Pancreas (tissue), 10 donors: ENCODE measurements around the gene CYP1A1. TPM values are rescaled to one million over a fixed set of nuclear protein-coding genes. Genes with fewer than 3 reads are reported as not detected.
"Not testable (repeated sequence)": the region's sequence is repeated elsewhere in the genome, so short reads cannot be mapped to it uniquely, and the experiment has no call there.

Source experiments
- ATAC-seq, 4 donors: fragments of 200-7000 bp; cut with Tn5 transposase; one replicate each; pipeline versions ENCODE4 v1.8.0 to v1.9.1; 2020; ENCODE audit warnings: mild to moderate bottlenecking in 4 of 4, moderate library complexity in 4 of 4
- DNase-seq, 6 donors: peaks; one replicate each; pipeline ENCODE4 v3.0.0-alpha.2; 2020
- FAIRE-seq: peaks from 2 replicates; lab custom pipeline; 2012; peaks lifted over from hg19 to GRCh38; lab: Jason Lieb, UNC
- H3K27ac ChIP-seq, 4 donors: fragments of 200-600 bp; sonication (generic); 1 replicate in 3 of 4; 2 replicates in 1 of 4; pipeline versions ENCODE4 v1.5.0 to v1.8.0; 2020
- H3K27me3 ChIP-seq, 4 donors: fragments of 200-600 bp; one replicate each; pipeline ENCODE4 v1.8.0; 2021
- H3K36me3 ChIP-seq, 3 donors: fragments of 200-600 bp; sonication (generic) in 1 of 3; one replicate each; pipeline versions ENCODE4 v1.5.0 to v1.8.0; 2020 to 2021
- H3K4me1 ChIP-seq, 3 donors: fragments of 200-600 bp; one replicate each; pipeline ENCODE4 v1.8.0; 2021
- H3K4me3 ChIP-seq, 4 donors: fragments of 200-600 bp; sonication (generic) in 2 of 4; one replicate each; pipeline versions ENCODE4 v1.5.0 to v1.8.0; 2020 to 2021
- H3K9me3 ChIP-seq, 4 donors: fragments of 200-600 bp; one replicate each; pipeline ENCODE4 v1.8.0; 2021
- WGBS, 2 donors: extraction: QIAGEN DNeasy Blood & Tissue Kit; methylation state at CpG; one replicate each; pipeline ENCODE4 v1.1.7; 2013; 5-methylcytosine and 5-hydroxymethylcytosine counted together
- intact Hi-C, 3 donors: fragments of 100-400 bp; cut with DNase I; formaldehyde crosslinking; loops; one replicate each; pipeline versions ENCODE4 v1.11.1 to v1.14.2; 2022
- polyA plus RNA-seq, 2 donors: library from polyadenylated mRNA; stranded (reverse); fragments of 200-250 nt; gene quantifications; one replicate each; pipeline ENCODE4 v1.2.3, GENCODE V29; 2013
- total RNA-seq, 6 donors: library from RNA; stranded (reverse); fragmentation: NEBNext Ultra II Directional in 4 of 6; extraction: Animal tissue kit (Norgen Biotek cat#: 25700) in 4 of 6; gene quantifications; one replicate each; pipeline versions ENCODE4 v1.2.1 to v1.2.4, GENCODE V29; 2021 to 2023
- TF ChIP-seq, protein P1 (sequence below), 4 donors: fragments of 200-600 bp; sonication (generic) in 3 of 4; IDR thresholded peaks; one replicate each; pipeline versions ENCODE4 v1.5.0 to v1.8.0; 2021; ENCODE audit warnings: antibody characterized with exemption in 4 of 4
- donor health status: healthy with polysubstance abuse.
- donor health status: DM: no; HTN: no; CAD: no; lungs with moderate emphysema.
- donor health status: DM: no; HTN: no; CAD: no.
- donor health status: control.
- donor health status: control.
- donor health status: Bipolar disorder and iron deficiency.
- donor health status: DM: yes; HTN: yes; CAD: no.
- donor health status: DM: no; HTN: no; CAD: no.
- donor health status: DM: no; HTN: no; CAD: no.
- donor health status: DM: yes; HTN: yes; CAD: no.

CYP1A1 gene
- total and polyA plus RNA-seq, 8 donors = 0.12 to 1.1 (median 0.19) TPM; not detected in 3

GRCh38 chr15:74732846-74733245, 7.5 kb upstream of the CYP1A1 start:
- no peak for DNase-seq
- TF ChIP-seq, protein P1, sequence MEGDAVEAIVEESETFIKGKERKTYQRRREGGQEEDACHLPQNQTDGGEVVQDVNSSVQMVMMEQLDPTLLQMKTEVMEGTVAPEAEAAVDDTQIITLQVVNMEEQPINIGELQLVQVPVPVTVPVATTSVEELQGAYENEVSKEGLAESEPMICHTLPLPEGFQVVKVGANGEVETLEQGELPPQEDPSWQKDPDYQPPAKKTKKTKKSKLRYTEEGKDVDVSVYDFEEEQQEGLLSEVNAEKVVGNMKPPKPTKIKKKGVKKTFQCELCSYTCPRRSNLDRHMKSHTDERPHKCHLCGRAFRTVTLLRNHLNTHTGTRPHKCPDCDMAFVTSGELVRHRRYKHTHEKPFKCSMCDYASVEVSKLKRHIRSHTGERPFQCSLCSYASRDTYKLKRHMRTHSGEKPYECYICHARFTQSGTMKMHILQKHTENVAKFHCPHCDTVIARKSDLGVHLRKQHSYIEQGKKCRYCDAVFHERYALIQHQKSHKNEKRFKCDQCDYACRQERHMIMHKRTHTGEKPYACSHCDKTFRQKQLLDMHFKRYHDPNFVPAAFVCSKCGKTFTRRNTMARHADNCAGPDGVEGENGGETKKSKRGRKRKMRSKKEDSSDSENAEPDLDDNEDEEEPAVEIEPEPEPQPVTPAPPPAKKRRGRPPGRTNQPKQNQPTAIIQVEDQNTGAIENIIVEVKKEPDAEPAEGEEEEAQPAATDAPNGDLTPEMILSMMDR (IDR thresholded peaks at IDR 0.05) = no peak
- ATAC-seq = no peak
- intact Hi-C loops = no loop called here
- Histone ChIP-seq H3K9me3 (no peaks in the 10 kb centered on the region), H3K4me3 (no peak overlapping the region), H3K36me3 (no peaks in the 10 kb centered on the region), H3K4me1 (no peaks in the 10 kb centered on the region), H3K27me3 (no peaks in the 10 kb centered on the region), H3K27ac (no peak overlapping the region)
- 64 to 68% methylated on average over 5 of the region's 5 CpGs for WGBS, 2 donors
- FAIRE-seq = no peak

GRCh38 chr15:74730619-74731316, 5.4 kb upstream of the CYP1A1 start:
- Histone ChIP-seq H3K27ac (no peak overlapping the region), H3K4me3 (no peak overlapping the region), H3K4me1 (peaks cover 0 to 5% (median 0%) of the 10 kb centered on the region in 3 donors), H3K36me3 (no peaks in the 10 kb centered on the region), H3K27me3 (no peaks in the 10 kb centered on the region), H3K9me3 (no peaks in the 10 kb centered on the region)
- ATAC-seq (no peak), DNase-seq (no peak), FAIRE-seq (no peak)
- intact Hi-C loops = no loop called here
- TF ChIP-seq, protein P1 (IDR thresholded peaks at IDR 0.05) = no peak
- WGBS, 2 donors = 75 to 76% methylated on average over 7 of the region's 7 CpGs

GRCh38 chr15:74729372-74729771, 4.0 kb upstream of the CYP1A1 start:
- not testable (repeated sequence) for H3K27ac ChIP-seq, ATAC-seq, H3K4me3 ChIP-seq

DNA sequence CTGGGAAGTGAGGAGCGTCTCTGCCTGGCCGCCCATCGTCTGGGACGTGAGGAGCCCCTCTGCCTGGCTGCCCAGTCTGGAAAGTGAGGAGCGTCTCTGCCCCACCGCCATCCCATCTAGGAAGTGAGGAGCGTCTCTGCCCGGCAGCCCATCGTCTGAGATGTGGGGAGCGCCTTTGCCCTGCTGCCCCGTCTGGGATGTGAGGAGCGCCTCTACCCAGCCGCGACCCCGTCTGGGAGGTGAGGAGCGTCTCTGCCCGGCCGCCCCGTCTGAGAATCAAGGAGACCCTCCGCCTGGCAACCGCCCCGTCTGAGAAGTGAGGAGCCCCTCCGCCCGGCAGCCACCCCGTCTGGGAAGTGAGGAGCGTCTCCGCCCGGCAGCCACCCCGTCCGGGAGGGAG, 3.4 kb upstream of the CYP1A1 start:
- DNase-seq, H3K36me3 ChIP-seq, H3K4me3 ChIP-seq, FAIRE-seq, intact Hi-C loops, H3K4me1 ChIP-seq, H3K27me3 ChIP-seq, H3K9me3 ChIP-seq, H3K27ac ChIP-seq, ATAC-seq: not testable (repeated sequence)
- WGBS, 2 donors = 74 to 80% methylated on average over 17 to 22 of the region's 30 CpGs

More at GRCh38 chr15:74729372-74729771, 4.0 kb upstream of the CYP1A1 start:
- FAIRE-seq, H3K27me3 ChIP-seq, DNase-seq, H3K4me1 ChIP-seq, H3K36me3 ChIP-seq, intact Hi-C loops, H3K9me3 ChIP-seq: not testable (repeated sequence)
- WGBS, 2 donors = 70 to 74% methylated on average over 6 of the region's 6 CpGs

GRCh38 chr15:74727727-74728126, 2.4 kb upstream of the CYP1A1 start:
- Histone ChIP-seq H3K27me3 (no peaks in the 10 kb centered on the region), H3K36me3 (no peaks in the 10 kb centered on the region), H3K9me3 (no peaks in the 10 kb centered on the region), H3K4me1 (peaks cover 0 to 5% (median 0%) of the 10 kb centered on the region in 3 donors), H3K4me3 (no peak overlapping the region), H3K27ac (no peak overlapping the region)
- intact Hi-C loops = no loop called here
- ATAC-seq = no peak
- TF ChIP-seq, protein P1 (IDR thresholded peaks at IDR 0.05) = no peak
- 59 to 62% methylated on average over 7 of the region's 7 CpGs for WGBS, 2 donors
- no peak for FAIRE-seq
- no peak for DNase-seq

GRCh38 chr15:74726774-74727164, 1.4 kb upstream of the CYP1A1 start:
- H3K36me3 ChIP-seq = no peaks in the 10 kb centered on the region
- ATAC-seq (peak in 2 of 4 donors; percentile 1 to 4), DNase-seq (no peak), FAIRE-seq (no peak)
- no peaks in the 10 kb centered on the region for H3K9me3 ChIP-seq
- TF ChIP-seq, protein P1 (IDR thresholded peaks at IDR 0.05) = no peak
- no peak overlapping the region for H3K27ac ChIP-seq
- intact Hi-C loops = no loop called here
- 24 to 25% methylated on average over 21 to 24 of the region's 24 CpGs for WGBS, 2 donors
- H3K4me1 ChIP-seq = peaks cover 0 to 5% (median 0%) of the 10 kb centered on the region in 3 donors
- H3K27me3 ChIP-seq = no peaks in the 10 kb centered on the region
- peak overlapping the region in 3 of 4 donors; percentile 45 to 69 (median 52) for H3K4me3 ChIP-seq
